Measurements from ENCODE around the gene THAP10.

DNA sequence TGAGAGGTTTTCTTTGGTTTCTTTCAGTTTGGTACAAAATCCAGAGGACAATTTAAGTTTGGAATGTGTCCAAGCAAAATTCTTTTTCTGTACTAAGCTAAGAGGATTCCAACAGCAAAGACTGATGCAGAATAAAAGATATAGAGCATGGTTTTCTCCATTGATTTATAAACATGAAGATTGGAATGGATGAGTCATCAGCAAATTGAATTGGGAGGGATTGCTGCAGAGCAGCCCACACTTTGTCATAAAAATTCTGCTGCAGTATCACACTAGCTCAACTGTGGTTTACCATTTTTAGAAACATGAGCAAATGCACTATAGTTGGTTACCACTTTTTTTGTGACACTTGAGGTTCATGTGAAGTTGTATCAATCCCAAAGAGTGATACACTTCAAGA, 22.2 kb downstream of the THAP10 start:
- TF ChIP-seq, protein P1, sequence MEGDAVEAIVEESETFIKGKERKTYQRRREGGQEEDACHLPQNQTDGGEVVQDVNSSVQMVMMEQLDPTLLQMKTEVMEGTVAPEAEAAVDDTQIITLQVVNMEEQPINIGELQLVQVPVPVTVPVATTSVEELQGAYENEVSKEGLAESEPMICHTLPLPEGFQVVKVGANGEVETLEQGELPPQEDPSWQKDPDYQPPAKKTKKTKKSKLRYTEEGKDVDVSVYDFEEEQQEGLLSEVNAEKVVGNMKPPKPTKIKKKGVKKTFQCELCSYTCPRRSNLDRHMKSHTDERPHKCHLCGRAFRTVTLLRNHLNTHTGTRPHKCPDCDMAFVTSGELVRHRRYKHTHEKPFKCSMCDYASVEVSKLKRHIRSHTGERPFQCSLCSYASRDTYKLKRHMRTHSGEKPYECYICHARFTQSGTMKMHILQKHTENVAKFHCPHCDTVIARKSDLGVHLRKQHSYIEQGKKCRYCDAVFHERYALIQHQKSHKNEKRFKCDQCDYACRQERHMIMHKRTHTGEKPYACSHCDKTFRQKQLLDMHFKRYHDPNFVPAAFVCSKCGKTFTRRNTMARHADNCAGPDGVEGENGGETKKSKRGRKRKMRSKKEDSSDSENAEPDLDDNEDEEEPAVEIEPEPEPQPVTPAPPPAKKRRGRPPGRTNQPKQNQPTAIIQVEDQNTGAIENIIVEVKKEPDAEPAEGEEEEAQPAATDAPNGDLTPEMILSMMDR (IDR thresholded peaks at IDR 0.05), result no peak
- TF ChIP-seq POLR2A (IDR thresholded peaks at IDR 0.05), result no peak
